ENCODE measurements around the gene HUS1. TPM values are rescaled to one million over a fixed set of nuclear protein-coding genes. Genes with fewer than 3 reads are reported as not detected.

The HUS1 gene
- total and polyA plus RNA-seq, 2 of the 13 experiments (the other 11 are each of a cell fraction or from before 2014, with no cell fraction given): 14.8 to 16.9 TPM

GRCh38 chr7:47979145-47979831 is at the start of gene HUS1 (continued):
- TF ChIP-seq CSRNP2 (CRISPR knock-in tag; conservative IDR thresholded peaks at IDR 0.05; ENCODE audit: low read depth) (0 out of 2 replicates have a peak, but pooled peaks have one; percentile 10), ZNF142 (CRISPR knock-in tag; IDR thresholded peaks at IDR 0.05) (peak; percentile 77; the same call in 1 of the 2 replicates), ZHX1 (CRISPR knock-in tag; IDR thresholded peaks at IDR 0.05; ENCODE audit: low read depth) (0 out of 2 replicates have a peak, but pooled peaks have one; percentile 51), ATF3 (CRISPR knock-in tag; IDR thresholded peaks at IDR 0.05) (0 out of 2 replicates have a peak, but pooled peaks have one; percentile 22), RXRB (CRISPR knock-in tag; IDR thresholded peaks at IDR 0.05; ENCODE audit: borderline replicate concordance) (peak; percentile 76), MED13 (CRISPR knock-in tag; IDR thresholded peaks at IDR 0.05) (peak; percentile 41), ZNF335 (CRISPR knock-in tag; IDR thresholded peaks at IDR 0.05) (no peak), ZFYVE20 (CRISPR knock-in tag; IDR thresholded peaks at IDR 0.05; ENCODE audit: borderline replicate concordance, low read depth) (0 out of 2 replicates have a peak, but pooled peaks have one; percentile 50), JUND (CRISPR knock-in tag; IDR thresholded peaks at IDR 0.05) (peak; percentile 49; the same call in 1 of the 2 replicates), RCOR2 (CRISPR knock-in tag; IDR thresholded peaks at IDR 0.05) (peak; percentile 29; the same call in 1 of the 2 replicates), RBAK (CRISPR knock-in tag; IDR thresholded peaks at IDR 0.05) (0 out of 2 replicates have a peak, but pooled peaks have one; percentile 51), NBN (conservative IDR thresholded peaks at IDR 0.05) (no peak), CAMTA2 (CRISPR knock-in tag; IDR thresholded peaks at IDR 0.05; ENCODE audit: borderline replicate concordance) (no peak; the same call in 1 of the 2 replicates), TRIM24 (CRISPR knock-in tag; IDR thresholded peaks at IDR 0.05) (no peak), HNRNPH1 (optimal IDR thresholded peaks at IDR 0.05; ENCODE audit: low read depth, low read length) (no peak), HDAC6 (IDR thresholded peaks at IDR 0.05; ENCODE audit: low read depth, low read length) (no peak), SAP130 (CRISPR knock-in tag; IDR thresholded peaks at IDR 0.05; ENCODE audit: low read depth) (peak; percentile 72), SRSF1 (optimal IDR thresholded peaks at IDR 0.05; ENCODE audit: low read depth, low read length) (peak; percentile 86)
